ELF-1 (cell line): Measurements from ENCODE around the gene MARK4.

Experiments used
- DNase-seq: peaks from one replicate; pipeline ENCODE4 v3.0.0-alpha.2; 2016; ENCODE audit warnings: low read depth, low spot score

MARK4 gene

DNA sequence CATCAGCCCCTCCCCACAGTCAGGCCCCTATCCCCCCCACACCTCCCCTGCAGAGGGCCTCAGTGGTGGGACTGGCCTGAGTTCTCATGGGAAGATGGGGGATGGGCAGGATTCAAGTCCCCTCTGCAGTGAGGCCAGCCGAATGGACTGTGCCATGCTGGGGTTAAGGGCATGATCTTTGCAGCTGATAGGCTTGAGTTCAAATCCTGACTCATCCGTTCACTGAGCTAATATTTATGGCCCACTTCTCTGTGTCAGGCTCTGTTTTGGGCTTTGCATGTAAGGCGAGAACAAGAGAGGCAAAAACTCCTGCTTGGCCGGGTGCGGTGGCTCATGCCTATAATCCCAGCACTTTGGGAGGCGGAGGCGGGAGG lies 20.7 kb downstream of the MARK4 start:
- no peak for DNase-seq

DNA sequence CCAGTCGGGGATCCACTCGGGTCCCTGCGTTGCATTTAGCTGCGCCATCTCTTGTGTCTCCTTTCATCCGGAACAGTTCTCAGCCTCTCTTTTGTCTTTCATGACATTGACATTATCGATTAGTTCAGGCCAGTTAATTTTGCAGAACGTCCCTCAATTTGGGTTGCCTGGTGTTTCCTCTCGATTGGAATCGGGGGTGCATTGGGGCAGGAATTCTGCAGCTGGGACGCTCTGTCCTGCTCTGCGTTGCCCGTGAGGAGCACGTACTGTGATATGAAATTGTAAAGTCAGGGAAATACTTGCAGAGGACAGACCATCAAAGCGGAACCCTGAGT lies 22.4 kb downstream of the MARK4 start:
- DNase-seq, result no peak

DNA sequence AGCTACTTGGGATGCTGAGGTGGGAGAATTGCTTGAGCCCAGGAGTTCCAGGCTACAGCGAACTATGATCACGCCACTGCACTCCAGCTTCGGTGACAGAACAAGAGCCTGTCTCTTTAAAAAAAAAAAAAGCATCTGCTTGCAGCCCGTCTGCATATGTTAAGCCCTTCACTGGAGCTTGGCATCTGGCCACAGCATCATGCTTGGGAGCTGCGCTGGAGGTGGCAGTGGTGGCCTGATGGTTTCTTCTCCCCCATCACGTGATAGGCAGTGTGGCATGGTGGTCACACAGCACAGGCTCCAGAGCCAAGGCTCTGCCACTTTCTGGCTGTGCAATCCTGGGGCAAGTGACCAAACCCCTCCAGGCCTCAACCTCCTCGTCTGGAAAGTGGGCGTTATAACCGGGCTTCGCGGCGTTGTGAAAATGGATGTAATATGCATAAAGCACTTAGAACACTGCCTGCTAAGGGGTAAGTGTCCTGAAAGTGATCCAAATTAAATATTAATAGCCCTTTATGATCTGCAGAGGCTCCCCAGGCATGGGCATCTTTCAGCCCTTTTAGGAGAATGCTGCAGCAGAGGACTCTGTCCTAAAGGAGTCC lies 24.4 kb downstream of the MARK4 start:
- DNase-seq, result no peak

DNA sequence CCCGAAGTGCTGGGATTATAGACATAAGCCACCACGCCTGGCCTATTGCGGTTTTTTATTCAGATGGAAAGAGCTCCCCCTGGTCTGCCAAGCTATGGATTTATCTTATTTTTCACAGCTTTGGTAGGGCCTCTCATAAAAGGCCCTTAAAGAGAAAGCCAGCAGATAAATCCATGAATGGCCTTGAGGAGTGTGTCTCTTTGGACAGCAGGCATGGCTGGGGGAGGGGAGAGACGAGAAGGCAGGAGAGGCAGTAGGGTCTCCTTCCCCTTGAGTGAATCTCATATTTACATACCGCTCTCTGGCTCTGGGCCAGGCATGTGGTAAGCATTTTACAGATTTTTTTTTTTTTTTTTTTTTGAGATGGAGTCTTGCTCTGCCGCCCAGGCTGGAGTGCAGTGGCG lies 25.2 kb downstream of the MARK4 start:
- DNase-seq, result no peak

DNA sequence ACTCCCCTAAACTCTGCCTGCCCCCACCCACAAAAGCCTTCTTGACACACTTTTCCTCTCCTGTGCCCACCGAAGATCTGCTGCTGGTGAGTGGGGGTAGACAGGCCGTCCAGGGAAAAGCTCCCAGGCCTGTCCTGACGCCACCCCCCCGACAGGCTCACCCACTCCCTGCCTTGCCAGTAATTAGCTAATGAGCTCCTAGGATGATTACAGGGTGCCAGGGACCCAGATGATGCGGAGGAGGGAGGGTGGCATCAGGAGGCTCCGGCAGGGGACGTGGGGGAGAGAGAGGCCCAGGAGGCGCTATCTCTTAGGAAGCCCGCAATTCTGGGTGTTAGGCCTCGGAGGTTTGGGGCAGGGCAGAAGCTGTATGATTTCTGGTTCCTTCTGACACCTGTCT lies 27.0 kb downstream of the MARK4 start:
- no peak for DNase-seq

DNA sequence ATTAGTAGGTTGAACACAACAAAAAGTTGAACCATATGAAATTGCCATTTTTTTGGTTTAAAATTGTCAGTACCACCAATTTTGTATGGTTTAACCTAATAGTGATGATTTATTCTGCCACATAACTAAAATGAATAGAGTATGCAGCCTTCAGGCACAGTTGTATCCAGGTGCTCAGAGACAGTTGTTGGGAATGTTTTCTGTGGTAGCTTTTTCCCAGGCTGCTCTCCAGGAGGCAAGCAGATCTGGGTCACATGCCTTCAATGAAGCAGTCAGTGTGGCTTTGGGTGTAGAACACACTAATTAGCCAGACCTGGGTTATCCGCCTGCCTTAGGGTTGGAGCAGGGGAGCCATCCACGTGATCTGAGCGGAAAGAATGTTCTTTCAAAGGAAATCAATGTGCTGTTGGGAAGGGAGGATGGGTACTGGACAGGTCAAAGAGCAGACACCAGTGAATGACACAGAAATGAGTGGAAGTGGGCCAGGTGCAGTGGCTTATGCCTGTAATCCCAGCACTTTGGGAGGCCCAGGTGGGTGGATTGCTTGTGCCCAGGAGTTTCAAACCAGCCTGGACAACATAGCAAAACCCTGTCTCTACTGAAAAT lies 28.6 kb downstream of the MARK4 start:
- DNase-seq, result no peak

DNA sequence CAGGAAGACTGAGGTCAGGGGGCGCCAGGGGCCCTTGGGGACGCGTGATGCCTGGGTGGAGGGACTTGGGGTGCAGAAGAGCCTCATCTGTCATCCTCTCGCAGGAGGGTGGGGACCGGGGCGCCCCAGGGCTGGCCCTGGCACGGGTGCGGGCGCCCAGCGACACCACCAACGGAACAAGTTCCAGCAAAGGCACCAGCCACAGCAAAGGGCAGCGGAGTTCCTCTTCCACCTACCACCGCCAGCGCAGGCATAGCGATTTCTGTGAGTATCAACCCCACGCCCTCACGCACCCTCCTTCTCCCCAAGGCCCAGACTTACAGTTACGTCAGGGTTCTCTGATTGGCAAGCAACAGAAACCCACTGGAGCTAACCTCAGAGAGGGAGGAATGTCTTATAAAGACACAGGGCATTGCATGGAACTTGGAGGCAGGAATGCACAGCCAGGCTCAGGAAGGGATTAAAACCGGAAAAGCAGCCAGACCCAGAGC lies 29.4 kb downstream of the MARK4 start:
- peak; percentile 69 for DNase-seq

DNA sequence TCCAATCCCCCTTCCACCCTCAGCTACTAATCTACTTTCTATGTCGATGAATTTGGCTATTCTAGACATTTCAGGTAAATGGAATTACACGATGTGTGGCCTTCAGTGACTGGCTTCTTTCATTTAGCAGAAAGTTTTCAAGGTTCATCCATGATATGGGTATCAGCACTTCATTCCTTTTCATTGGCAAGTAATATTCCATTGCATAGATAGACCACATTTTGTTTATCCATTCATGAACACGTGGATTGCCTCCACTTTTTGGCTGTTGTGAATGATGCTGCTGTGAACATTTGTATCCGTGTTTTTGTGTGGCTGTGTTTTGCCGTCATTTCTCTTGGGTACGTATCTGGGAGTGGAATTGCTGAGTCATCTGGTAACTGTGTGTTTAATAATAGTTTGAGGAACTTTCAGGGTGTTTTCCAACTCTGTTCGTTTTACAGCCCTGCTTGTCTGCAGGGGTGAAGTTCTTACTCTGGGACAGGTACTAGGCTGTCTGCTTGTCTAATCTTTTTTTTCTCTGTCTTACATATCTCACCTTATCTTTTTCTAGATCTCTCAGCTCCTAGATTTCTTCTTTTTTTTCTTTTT lies 32.5 kb downstream of the MARK4 start:
- DNase-seq, result no peak

DNA sequence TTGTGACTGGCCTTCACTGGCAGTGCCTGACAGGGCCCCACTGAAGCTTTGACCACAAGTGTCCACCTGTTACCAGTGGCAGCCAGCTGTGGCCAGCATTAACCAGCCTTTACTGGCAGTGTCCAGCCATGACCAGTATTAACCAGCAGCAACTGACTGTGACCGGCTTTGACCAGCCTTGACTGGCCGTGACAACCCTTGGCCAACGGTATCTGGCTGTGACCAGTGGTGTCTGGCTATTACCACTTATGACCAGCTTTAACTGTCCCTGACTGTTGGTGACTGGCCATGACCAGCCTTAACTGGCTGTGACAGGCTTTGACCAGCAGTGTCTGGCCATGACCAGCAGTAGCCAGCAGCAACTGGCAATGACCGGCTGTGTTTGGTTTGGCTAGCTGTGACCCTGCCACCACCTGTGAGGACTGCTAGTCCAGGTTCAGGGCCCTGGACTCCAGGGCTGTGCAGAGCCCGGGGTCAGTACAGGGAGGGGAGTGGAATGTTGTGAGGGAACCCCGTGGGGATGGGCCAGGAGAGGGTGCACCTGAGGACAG lies 39.4 kb downstream of the MARK4 start:
- no peak for DNase-seq

DNA sequence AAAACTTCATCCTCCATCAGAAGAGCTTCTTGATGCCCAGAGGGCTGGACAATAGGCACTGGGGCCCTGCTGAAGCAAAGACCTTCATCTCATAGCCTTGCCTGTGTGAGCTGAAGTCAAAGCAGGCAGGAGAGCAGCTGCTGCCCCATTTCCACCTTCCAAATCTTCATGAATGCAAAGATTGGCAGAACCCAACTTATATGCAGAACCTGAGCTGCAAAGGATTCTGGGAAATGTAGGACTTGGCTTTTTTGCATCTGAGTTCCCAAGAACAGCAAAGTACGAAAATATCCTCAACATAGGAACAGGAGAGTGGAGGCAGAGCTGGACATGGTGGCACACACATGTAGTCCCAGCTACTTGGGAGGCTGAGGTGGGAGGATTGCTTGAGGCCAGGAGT lies 40.8 kb downstream of the MARK4 start:
- no peak for DNase-seq

DNA sequence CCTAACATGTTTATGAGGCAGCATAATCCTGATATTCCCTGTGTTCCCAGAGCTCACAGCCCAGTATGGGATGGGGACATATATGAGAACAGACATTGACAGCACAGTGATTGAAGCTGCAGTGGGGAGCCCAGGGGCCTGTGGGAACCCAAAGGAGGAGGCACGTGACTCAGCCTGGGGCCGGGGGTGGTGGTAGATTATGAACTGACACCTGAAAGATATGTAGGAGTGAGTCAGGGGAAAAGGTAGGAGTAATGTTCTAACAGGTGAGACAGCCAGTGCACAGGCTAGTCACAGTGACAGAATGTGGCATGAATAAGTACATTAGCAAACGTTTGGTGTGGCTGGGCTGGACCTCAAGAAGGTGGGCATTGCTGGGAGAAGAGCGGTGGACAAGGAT lies 42.6 kb downstream of the MARK4 start:
- DNase-seq, result no peak

DNA sequence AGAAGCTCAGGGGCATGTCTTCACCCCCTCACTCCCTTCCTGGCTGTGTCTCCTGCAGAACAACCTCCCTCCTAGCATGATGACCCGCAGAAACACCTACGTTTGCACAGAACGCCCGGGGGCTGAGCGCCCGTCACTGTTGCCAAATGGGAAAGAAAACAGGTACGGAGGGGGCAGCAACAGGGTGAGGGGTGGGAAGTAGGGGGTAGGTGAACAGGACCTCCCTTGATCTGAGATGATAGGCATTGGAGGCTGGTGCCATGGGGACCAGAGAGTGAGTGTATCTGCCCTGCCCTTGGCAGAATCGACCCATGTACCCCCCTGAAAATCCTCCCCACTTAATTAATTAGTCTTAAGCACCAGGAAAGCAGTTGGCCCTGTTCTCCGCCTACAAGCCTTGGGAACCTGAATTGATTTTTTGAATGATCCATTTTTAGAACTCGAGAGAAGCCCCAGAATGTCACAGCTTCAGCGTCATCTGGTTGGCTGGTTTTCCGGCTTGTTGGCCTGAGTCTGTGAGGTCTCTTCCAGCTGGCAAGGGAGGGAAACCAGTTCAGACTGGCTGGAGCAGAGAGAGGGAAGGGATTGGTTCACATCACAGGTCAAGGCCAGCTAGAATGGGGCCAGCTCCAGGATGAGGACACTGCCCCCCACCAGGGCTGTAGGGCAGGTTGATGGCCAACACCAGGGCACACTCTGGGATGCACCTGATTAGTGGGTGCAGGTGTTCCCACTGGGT lies 43.4 kb downstream of the MARK4 start:
- no peak for DNase-seq

DNA sequence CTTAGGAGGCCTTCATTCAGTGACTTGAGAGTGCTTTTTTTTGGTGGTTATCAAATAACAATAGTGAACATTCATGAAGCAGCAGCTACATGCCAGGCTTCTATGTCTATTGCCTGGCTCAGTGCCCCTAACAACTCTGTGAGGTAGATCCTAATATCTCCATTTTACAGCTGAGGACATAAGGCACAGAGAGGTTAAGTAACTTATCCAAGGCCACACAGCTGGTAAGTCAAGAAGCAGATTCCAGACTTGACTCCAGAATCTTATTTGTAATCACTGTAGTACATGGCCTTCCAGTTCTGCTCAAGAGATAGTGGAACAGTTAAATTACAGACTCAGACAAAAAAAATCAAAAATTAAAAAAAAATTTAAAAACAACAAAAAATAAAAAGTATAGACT lies 44.8 kb downstream of the MARK4 start:
- DNase-seq, result no peak

DNA sequence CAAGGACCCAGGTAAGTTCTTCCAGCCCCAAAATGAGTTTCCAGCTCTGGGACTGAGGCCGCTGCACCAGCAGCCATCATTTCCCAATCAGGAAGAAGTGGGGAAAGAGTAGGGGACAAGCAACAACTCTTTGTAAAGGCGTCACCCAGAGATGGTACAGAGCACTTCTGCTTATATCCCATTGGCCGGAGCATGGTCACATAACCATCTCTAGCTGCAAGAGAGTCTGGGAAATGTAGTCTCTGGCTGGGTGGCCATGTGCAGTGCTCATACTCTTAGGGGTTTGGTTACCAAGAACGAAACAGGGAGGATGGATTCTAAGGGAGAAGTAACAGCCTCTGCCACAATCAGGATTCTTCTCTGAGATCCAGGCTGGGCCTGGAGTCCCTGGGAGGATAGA lies 45.3 kb downstream of the MARK4 start:
- no peak for DNase-seq

DNA sequence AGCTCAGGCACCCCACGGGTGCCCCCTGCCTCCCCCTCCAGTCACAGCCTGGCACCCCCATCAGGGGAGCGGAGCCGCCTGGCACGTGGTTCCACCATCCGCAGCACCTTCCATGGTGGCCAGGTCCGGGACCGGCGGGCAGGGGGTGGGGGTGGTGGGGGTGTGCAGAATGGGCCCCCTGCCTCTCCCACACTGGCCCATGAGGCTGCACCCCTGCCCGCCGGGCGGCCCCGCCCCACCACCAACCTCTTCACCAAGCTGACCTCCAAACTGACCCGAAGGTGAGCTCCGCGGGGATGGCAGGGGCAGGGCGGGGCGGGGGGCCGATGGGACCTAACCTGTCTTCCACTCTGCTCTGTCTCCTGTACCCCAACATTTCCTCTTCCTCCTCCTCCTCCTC lies 46.6 kb downstream of the MARK4 start:
- DNase-seq, result no peak

DNA sequence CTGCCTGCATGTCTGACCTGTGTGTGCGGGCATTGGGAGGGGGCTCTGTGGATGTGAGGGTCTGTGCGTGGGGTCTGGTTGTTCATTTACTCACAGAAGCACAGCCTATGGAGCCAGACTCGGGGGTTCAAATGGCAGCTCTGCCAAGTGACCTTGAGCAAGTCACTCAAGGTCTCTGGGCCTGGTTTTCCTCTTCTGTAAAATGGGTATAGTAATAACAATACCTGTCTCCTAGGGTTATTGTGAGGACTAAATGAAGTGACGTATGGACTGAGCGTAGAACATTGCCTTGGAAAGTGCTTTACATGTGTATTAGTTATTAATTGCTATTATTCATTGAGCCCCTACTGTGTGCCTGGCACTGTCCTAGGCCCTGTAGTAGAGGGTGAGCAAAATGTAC lies 47.2 kb downstream of the MARK4 start:
- no peak for DNase-seq

DNA sequence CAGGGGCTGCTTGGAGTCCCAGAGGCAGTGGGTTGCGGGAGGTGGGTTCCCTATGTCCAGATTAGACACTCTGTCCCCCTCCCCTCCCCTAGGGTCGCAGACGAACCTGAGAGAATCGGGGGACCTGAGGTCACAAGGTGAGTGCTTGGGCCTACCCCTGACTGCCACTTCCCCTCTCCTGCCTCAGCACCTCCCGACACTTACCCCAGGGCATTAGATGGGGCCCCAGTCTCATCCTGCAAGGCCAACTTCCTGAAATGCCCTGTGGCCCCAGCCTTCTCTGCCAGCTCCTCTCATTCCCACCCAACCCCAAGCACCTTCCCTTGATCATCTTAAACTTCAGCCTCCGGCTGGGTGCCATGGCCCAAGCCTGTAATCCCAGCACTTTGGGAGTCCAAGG lies 48.6 kb downstream of the MARK4 start:
- DNase-seq, result no peak

DNA sequence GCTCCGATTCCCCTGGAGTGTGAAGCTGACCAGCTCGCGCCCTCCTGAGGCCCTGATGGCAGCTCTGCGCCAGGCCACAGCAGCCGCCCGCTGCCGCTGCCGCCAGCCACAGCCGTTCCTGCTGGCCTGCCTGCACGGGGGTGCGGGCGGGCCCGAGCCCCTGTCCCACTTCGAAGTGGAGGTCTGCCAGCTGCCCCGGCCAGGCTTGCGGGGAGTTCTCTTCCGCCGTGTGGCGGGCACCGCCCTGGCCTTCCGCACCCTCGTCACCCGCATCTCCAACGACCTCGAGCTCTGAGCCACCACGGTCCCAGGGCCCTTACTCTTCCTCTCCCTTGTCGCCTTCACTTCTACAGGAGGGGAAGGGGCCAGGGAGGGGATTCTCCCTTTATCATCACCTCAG lies 51.3 kb downstream of the MARK4 start:
- DNase-seq, result no peak

DNA sequence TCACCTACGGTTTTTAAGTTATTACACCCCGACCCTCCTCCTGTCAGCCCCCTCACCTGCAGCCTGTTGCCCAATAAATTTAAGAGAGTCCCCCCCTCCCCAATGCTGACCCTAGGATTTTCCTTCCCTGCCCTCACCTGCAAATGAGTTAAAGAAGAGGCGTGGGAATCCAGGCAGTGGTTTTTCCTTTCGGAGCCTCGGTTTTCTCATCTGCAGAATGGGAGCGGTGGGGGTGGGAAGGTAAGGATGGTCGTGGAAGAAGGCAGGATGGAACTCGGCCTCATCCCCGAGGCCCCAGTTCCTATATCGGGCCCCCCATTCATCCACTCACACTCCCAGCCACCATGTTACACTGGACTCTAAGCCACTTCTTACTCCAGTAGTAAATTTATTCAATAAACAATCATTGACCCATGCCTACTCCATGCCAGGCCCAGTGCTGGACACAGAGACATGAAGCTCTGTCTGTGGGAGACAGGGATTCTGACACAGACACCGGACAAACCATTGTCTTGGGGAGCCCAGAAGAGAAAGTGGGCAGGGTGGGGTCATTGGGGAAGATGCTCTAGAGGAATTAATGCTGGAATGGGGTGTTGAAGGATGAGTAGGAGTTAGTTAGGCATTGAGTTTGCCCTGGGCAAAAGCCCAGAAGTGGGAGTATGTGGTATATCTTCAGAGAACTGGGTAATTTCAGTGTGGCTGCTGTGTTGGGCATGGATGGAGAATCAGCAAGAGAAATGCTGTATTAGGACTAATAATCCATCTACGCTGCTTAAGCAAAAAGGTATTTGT lies 52.4 kb downstream of the MARK4 start:
- no peak for DNase-seq

DNA sequence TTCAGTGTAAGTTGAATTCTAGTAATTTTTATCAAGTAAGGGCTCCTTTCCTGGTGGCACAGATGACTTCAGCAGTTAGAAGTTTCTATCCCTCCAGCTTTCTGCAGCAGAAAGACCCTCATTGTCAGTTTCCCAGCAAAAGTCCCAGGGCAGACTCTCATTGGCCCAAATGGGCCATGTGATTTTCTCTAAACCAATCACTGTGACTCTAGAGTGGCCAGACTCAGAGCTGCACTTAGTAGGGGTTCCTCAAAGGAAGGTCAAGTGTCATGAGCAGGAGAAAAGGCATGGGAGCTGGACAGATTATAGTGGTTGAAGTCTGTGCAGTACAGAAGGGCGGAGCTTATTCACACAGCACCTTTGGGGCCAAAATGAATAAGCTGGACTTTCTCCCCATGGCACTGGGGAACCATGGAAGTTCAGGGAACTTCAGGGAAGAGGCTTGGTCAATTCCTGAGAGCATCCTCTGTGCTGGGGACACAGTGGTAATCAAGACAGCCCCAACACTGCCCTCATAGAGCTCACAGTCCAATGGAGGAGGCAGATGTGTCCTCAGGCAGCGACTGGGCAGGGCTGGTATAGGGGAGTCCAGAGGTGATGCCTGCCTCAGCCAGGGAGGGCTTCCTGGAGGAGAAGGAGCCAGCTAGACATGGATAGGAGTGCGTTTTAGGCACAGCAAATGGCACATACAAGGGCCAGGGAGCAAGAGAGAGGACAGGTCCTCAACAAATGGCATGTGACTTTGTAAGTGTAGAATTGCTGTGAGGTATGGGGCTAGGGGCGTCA lies 53.3 kb downstream of the MARK4 start:
- no peak for DNase-seq

DNA sequence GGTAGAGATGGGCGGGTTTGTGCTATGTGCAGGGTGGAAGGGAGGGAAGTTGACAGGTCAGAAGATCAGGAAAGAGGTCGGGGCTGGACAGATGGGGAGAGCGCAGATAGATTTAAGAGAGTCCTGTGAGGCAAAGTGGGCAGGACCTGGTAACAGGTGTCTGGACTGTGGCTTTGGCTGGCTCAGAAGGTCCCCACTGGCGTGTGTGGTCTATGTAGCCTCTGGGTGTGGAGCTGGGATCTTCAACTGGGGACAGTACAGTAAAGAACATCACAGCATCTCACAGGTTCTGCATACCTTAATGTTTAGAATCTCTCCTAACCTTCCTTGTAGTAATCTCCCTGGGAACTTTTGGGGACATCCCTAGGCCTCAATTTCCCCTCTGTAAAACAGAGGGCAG lies 53.9 kb downstream of the MARK4 start:
- DNase-seq, result no peak
